BLaER1 treated with 17β-estradiol and CSF1 and Interleukin-3, amounts not matched to agents 10 nM and 100 nM (cell line): ENCODE results near the gene FXYD4.

Experiments
- H3K27ac ChIP-seq, 11 experiments: shearing (Covaris generic); formaldehyde crosslinking; 2 replicates each; pipeline ENCODE4 v1.8.1; 2022
- H3K27me3 ChIP-seq, 11 experiments: shearing (Covaris generic); formaldehyde crosslinking; 2 replicates each; pipeline ENCODE4 v1.8.1; 2022
- H3K36me3 ChIP-seq, 11 experiments: shearing (Covaris generic); formaldehyde crosslinking; 2 replicates each; pipeline ENCODE4 v1.8.1; 2022
- H3K4me1 ChIP-seq, 10 experiments: shearing (Covaris generic); formaldehyde crosslinking; 2 replicates each; pipeline ENCODE4 v1.8.1; 2022
- H3K4me2 ChIP-seq, 11 experiments: shearing (Covaris generic); formaldehyde crosslinking; 2 replicates each; pipeline ENCODE4 v1.8.1; 2022
- H3K4me3 ChIP-seq, 10 experiments: shearing (Covaris generic); formaldehyde crosslinking; 2 replicates each; pipeline ENCODE4 v1.8.1; 2022
- H3K9ac ChIP-seq, 11 experiments: shearing (Covaris generic); formaldehyde crosslinking; 2 replicates each; pipeline ENCODE4 v1.8.1; 2022
- H3K9me3 ChIP-seq, 11 experiments: shearing (Covaris generic); formaldehyde crosslinking; replicated peaks in 1 of 11; 2 replicates each; pipeline ENCODE4 v1.8.1; 2022
- H4K20me1 ChIP-seq, 11 experiments: shearing (Covaris generic); formaldehyde crosslinking; 2 replicates each; pipeline ENCODE4 v1.8.1; 2022
- Cebpa-rat ChIP-seq, 11 experiments: shearing (Covaris generic); IDR thresholded peaks; 2 replicates each; pipeline ENCODE4 v1.8.1; 2022

FXYD4 gene

DNA sequence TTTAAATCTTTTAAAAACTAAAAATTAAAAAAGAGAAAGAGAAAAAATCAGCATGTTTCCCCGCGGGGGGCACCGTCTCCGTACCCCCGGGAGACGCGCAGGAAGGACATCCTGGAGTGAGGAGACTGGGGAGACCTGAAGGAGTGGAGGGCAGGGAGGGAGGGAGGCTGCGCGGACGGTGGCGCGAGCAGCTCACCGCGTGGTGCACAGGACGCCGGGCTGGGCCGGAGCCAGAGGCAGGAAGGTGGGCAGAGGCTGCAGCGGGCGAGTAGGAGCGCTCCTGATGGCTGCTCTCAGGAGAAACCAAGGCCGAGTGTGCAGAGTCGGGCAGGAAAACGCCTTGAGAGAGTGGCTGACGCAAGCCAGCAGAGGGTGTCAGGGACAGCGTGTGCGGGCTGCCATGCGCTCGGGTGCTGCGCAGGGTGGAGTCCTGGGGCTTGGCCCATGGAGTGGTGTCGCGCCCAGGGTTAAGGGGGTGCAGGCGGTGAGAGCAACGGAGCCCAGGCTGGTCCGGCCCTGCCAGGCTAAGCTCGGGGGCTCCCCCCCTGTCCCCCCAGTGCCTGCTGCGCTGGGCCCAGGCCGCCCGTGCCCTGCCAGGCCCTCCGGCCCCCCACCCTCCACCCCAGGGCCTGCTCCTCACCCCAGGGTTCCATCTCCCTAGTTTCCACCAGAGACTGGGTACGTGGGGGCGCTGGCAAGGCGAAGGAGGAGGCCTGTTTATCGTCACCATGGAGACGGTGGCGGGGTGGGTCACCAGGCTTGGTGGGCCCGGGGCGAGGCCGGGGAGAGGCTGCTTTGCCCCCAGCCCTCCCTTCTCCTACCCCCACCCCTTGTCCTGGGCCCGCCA lies 28.9 kb upstream of the FXYD4 start:
- Histone ChIP-seq H3K36me3 (no peaks in the 10 kb centered on the region), H3K4me1 (peaks cover 0 to 17% (median 7%) of the 10 kb centered on the region in 10 experiments; a peak in 12 of 20 replicates), H3K27ac (no peak overlapping the region), H3K9ac (no peak overlapping the region), H3K27me3 (no peaks in the 10 kb centered on the region), H4K20me1 (no peaks in the 10 kb centered on the region), H3K4me2 (no peak overlapping the region), H3K4me3 (no peak overlapping the region), H3K9me3 (no peaks in the 10 kb centered on the region)
- no peak for TF ChIP-seq Cebpa-rat (IDR thresholded peaks at IDR 0.05)

GRCh38 chr10:43343126-43343525 lies 28.3 kb upstream of the FXYD4 start:
- H3K4me1 ChIP-seq = peaks cover 0 to 16% (median 7%) of the 10 kb centered on the region in 10 experiments; a peak in 17 of 20 replicates

GRCh38 chr10:43344051-43344450 lies 27.4 kb upstream of the FXYD4 start:
- H3K36me3 ChIP-seq = no peaks in the 10 kb centered on the region
- no peak overlapping the region for H3K27ac ChIP-seq
- no peaks in the 10 kb centered on the region for H3K9me3 ChIP-seq
- H3K27me3 ChIP-seq = no peaks in the 10 kb centered on the region
- H3K9ac ChIP-seq = 0 out of 22 replicates have a peak overlapping the region, but pooled peaks of 1 of the 11 experiments have one; percentile 34
- peaks cover 0 to 14% (median 6%) of the 10 kb centered on the region in 10 experiments; a peak in 14 of 20 replicates for H3K4me1 ChIP-seq
- H4K20me1 ChIP-seq = no peaks in the 10 kb centered on the region
- peak overlapping the region in 2 of 11 experiments; percentile 15 to 35; a peak in 1 of 22 replicates for H3K4me2 ChIP-seq
- no peak for TF ChIP-seq Cebpa-rat (IDR thresholded peaks at IDR 0.05)
- H3K4me3 ChIP-seq = no peak overlapping the region

More at GRCh38 chr10:43343126-43343525, 28.3 kb upstream of the FXYD4 start:
- H3K27ac ChIP-seq = no peak overlapping the region
- no peaks in the 10 kb centered on the region for H3K27me3 ChIP-seq
- H3K4me3 ChIP-seq = no peak overlapping the region
- H3K4me2 ChIP-seq = no peak overlapping the region
- TF ChIP-seq Cebpa-rat (IDR thresholded peaks at IDR 0.05) = no peak
- H3K9ac ChIP-seq = no peak overlapping the region
- no peaks in the 10 kb centered on the region for H4K20me1 ChIP-seq
- no peaks in the 10 kb centered on the region for H3K9me3 ChIP-seq
- H3K36me3 ChIP-seq = no peaks in the 10 kb centered on the region

DNA sequence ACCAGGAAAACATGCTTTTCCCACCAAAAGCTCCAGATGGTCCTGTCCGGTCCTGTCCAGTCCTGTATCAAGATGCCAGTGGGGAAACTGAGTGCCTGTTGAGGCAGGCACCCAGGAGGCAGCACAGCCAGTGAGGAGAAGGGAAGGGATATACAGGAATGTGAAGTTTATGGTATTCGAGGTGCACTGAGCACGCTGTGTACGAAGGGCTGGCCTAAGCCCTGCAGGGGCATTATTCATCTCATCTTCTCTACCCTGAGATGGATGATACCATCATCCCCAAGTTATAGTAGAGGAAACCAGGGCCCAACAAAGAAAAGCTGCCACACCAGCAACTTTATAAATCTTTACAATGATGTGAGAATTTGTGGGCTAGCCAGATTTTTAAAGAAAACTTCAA lies 23.4 kb upstream of the FXYD4 start:
- Histone ChIP-seq H3K4me2 (peak overlapping the region in 4 of 11 experiments; percentile 8 to 52 (median 44); a peak in 7 of 22 replicates), H3K27me3 (peaks cover 0 to 8% (median 0%) of the 10 kb centered on the region in 11 experiments; a peak in 1 of 22 replicates), H3K4me3 (no peak overlapping the region), H3K36me3 (no peaks in the 10 kb centered on the region), H3K9me3 (no peaks in the 10 kb centered on the region), H3K9ac (no peak overlapping the region), H3K4me1 (peaks cover 0 to 14% (median 6%) of the 10 kb centered on the region in 10 experiments; a peak in 14 of 20 replicates), H3K27ac (peak overlapping the region in 3 of 11 experiments; percentile 7 to 39 (median 20); a peak in 3 of 22 replicates), H4K20me1 (no peaks in the 10 kb centered on the region)
- TF ChIP-seq Cebpa-rat (IDR thresholded peaks at IDR 0.05) = no peak

- H3K27ac ChIP-seq = peak overlapping the region in 2 of 11 experiments; percentile 20 to 39; a peak in 1 of 22 replicates
These were observed 22.7 kb upstream of the FXYD4 start for GRCh38 chr10:43348511-43349312.

GRCh38 chr10:43350156-43350555 lies 21.3 kb upstream of the FXYD4 start:
- H3K9ac ChIP-seq = no peak overlapping the region
- no peak for TF ChIP-seq Cebpa-rat (IDR thresholded peaks at IDR 0.05)
- no peak overlapping the region for H3K4me3 ChIP-seq
- H3K9me3 ChIP-seq = no peaks in the 10 kb centered on the region
- H3K27me3 ChIP-seq = peaks cover 0 to 8% (median 0%) of the 10 kb centered on the region in 11 experiments; a peak in 1 of 22 replicates
- no peak overlapping the region for H3K4me2 ChIP-seq
- H4K20me1 ChIP-seq = no peaks in the 10 kb centered on the region
- no peaks in the 10 kb centered on the region for H3K36me3 ChIP-seq
- H3K27ac ChIP-seq = no peak overlapping the region
- peaks cover 0 to 10% (median 6%) of the 10 kb centered on the region in 10 experiments; a peak in 14 of 20 replicates for H3K4me1 ChIP-seq

More at GRCh38 chr10:43348511-43349312, 22.7 kb upstream of the FXYD4 start:
- Histone ChIP-seq H3K27me3 (peaks cover 0 to 8% (median 0%) of the 10 kb centered on the region in 11 experiments; a peak in 1 of 22 replicates), H3K4me2 (peak overlapping the region in 3 of 11 experiments; percentile 8 to 50 (median 38); a peak in 3 of 22 replicates), H3K9ac (no peak overlapping the region), H3K36me3 (no peaks in the 10 kb centered on the region), H3K4me1 (peaks cover 0 to 13% (median 6%) of the 10 kb centered on the region in 10 experiments; a peak in 14 of 20 replicates), H4K20me1 (no peaks in the 10 kb centered on the region), H3K4me3 (no peak overlapping the region), H3K9me3 (no peaks in the 10 kb centered on the region)
- no peak for TF ChIP-seq Cebpa-rat (IDR thresholded peaks at IDR 0.05)

GRCh38 chr10:43350686-43351085 lies 20.8 kb upstream of the FXYD4 start:
- Histone ChIP-seq H3K36me3 (no peaks in the 10 kb centered on the region), H3K27me3 (peaks cover 0 to 8% (median 0%) of the 10 kb centered on the region in 11 experiments; a peak in 1 of 22 replicates), H3K4me2 (no peak overlapping the region), H3K27ac (no peak overlapping the region), H3K9me3 (no peaks in the 10 kb centered on the region), H3K4me3 (no peak overlapping the region), H3K9ac (no peak overlapping the region), H3K4me1 (peaks cover 0 to 10% (median 6%) of the 10 kb centered on the region in 10 experiments; a peak in 14 of 20 replicates), H4K20me1 (no peaks in the 10 kb centered on the region)
- TF ChIP-seq Cebpa-rat (IDR thresholded peaks at IDR 0.05) = no peak

DNA sequence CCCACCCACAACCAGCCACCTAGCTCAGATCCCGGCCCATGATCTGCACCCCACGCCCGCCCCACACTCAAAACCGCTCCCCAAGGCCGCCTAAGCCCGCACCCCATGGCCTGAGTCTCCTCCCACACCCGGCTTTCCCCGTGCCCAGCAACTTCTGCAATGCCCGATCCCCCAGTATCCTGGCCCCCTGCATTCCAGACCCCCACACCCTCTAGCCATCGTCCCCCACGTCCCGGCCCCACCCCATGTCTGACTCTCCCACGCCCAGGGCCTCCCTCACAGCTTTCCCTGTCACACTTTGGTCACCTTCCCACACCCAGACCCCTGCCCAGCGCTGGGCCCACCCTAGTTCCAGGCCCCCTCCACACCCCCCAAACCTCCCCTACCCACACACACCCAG lies 20.1 kb upstream of the FXYD4 start:
- no peaks in the 10 kb centered on the region for H4K20me1 ChIP-seq
- no peak overlapping the region for H3K27ac ChIP-seq
- no peaks in the 10 kb centered on the region for H3K9me3 ChIP-seq
- peaks cover 0 to 8% (median 0%) of the 10 kb centered on the region in 11 experiments; a peak in 1 of 22 replicates for H3K27me3 ChIP-seq
- H3K4me1 ChIP-seq = peaks cover 0 to 14% (median 8%) of the 10 kb centered on the region in 10 experiments; a peak in 14 of 20 replicates
- TF ChIP-seq Cebpa-rat (IDR thresholded peaks at IDR 0.05) = no peak
- no peak overlapping the region for H3K4me3 ChIP-seq
- no peaks in the 10 kb centered on the region for H3K36me3 ChIP-seq
- no peak overlapping the region for H3K4me2 ChIP-seq
- H3K9ac ChIP-seq = no peak overlapping the region
